SU-DHL-6 (cell line): ENCODE results near the gene REC114.

Experiments used
- EZH2phosphoT487 ChIP-seq: fragments of 200-600 bp; sonication (generic), shearing (Covaris generic); conservative IDR thresholded peaks from 2 replicates; pipeline ENCODE4 v1.6.1; 2018; ENCODE audit warnings: mild to moderate bottlenecking, antibody characterized with exemption, low read length, moderate library complexity, mixed read lengths
- TF ChIP-seq, protein P1 (sequence below): fragments of 200-600 bp; sonication (generic); IDR thresholded peaks from one replicate; pipeline ENCODE4 v1.5.1; 2017; ENCODE audit warnings: antibody characterized with exemption, mild to moderate bottlenecking, low read length, moderate library complexity; ENCODE audit not compliant: insufficient read depth, poor library complexity, severe bottlenecking

DNA sequence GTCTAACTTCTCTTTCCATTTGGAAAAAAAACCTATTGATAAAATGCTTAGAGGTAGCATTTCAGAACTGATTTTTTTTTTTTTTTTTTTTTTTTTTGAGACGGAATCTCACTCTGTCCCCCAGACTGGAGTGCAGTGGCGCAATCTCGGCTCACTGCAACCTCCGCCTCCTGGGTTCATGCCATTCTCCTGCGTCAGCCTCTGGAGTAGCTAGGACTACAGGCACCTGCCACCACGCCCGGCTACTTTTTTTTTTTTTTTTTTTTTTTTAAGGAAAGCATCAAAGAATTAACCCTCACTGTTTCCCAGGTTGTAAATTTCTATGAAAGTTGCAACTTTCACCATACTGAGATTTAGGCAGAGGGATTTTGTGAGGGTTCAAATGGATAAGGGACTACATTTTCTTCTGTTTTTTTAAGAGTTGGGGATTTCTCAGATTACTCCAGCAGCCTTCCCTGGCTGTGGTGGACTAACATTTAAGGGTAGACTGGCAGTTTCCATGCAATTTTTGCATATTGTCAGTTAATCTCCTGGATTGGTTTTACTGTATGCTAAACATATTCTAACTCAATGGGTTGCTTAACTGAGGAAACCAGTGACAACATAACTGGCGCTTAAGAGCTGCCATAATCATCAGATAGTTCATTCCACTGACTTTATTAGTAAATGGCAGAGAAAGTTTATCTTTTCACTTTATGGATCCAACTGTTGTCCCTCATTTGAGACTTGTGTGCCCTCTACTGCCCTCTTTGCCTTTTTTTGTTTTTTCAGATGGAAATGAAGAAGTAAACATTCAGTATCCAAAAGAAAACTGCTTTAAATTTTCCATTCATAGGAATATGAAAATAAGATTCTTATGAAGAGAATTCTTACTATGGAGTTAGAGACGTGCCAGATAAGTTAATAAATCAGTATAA is 96.5 kb downstream of the REC114 start:
- TF ChIP-seq, protein P1, sequence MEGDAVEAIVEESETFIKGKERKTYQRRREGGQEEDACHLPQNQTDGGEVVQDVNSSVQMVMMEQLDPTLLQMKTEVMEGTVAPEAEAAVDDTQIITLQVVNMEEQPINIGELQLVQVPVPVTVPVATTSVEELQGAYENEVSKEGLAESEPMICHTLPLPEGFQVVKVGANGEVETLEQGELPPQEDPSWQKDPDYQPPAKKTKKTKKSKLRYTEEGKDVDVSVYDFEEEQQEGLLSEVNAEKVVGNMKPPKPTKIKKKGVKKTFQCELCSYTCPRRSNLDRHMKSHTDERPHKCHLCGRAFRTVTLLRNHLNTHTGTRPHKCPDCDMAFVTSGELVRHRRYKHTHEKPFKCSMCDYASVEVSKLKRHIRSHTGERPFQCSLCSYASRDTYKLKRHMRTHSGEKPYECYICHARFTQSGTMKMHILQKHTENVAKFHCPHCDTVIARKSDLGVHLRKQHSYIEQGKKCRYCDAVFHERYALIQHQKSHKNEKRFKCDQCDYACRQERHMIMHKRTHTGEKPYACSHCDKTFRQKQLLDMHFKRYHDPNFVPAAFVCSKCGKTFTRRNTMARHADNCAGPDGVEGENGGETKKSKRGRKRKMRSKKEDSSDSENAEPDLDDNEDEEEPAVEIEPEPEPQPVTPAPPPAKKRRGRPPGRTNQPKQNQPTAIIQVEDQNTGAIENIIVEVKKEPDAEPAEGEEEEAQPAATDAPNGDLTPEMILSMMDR: no peak
- TF ChIP-seq EZH2phosphoT487: no peak
